ENCODE measurements around the gene SEC61B.

SEC61B gene

DNA sequence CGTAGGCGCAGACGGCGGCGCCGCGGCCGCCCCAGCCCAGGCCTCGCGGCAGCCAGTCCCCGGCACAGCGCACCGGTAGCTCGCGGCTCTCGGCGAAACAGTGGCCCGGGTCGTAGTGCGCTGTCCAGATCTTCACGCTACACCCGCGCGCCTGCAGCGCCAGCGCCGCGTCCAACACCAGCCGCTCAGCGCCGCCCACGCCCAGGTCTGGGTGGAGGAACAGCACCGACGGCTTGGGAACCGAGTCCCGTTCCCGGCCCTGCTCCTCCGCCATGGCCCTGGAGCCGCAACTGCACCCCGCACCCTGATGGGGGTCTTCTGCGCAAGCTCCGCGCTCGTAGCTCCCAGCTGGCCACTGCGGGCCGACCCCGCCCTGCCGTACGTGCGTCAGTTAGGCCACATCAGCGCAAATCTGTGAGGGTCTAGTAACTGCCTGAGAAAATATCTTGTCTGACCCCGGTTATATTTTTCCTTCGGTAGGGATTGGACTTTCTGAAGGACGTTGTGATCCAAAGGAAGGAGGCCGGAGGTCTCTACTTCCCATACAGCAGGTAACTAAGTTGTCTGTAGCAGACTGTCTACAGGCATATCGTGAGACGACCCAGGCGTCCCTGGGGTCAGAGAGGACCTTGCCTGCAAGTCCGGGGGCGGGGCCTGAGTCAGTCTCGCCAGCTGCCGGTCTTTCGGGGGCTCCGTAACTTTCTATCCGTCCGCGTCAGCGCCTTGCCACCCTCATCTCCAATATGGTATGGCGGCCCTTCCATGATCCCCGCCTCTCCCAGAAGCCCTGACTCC is at the start of gene SEC61B, which contains the start of gene ALG2:
TSS of gene SEC61B (plus strand) at position 662 of the 795 bp plus-strand sequence. CDS start at position 744, 82 bp downstream.
TSS of gene ALG2 (minus strand) at position 322 of the 795 bp plus-strand sequence. CDS start at position 274, 48 bp downstream.
- H3K27ac Mint-ChIP-seq = peak within 1 kb of the TSS; percentile 100
- peak within 1 kb of the TSS; percentile 99 for H3K4me3 Mint-ChIP-seq
- no peaks in the 10 kb centered on the region for H3K9me3 Mint-ChIP-seq (ENCODE audit: low read depth)
- no peaks in the 10 kb centered on the region for H3K27me3 Mint-ChIP-seq
- H3K36me3 Mint-ChIP-seq = peaks cover 15% of the 10 kb centered on the region
- peaks cover 72% of the 10 kb centered on the region for H3K4me1 Mint-ChIP-seq (ENCODE audit: low read depth)

DNA sequence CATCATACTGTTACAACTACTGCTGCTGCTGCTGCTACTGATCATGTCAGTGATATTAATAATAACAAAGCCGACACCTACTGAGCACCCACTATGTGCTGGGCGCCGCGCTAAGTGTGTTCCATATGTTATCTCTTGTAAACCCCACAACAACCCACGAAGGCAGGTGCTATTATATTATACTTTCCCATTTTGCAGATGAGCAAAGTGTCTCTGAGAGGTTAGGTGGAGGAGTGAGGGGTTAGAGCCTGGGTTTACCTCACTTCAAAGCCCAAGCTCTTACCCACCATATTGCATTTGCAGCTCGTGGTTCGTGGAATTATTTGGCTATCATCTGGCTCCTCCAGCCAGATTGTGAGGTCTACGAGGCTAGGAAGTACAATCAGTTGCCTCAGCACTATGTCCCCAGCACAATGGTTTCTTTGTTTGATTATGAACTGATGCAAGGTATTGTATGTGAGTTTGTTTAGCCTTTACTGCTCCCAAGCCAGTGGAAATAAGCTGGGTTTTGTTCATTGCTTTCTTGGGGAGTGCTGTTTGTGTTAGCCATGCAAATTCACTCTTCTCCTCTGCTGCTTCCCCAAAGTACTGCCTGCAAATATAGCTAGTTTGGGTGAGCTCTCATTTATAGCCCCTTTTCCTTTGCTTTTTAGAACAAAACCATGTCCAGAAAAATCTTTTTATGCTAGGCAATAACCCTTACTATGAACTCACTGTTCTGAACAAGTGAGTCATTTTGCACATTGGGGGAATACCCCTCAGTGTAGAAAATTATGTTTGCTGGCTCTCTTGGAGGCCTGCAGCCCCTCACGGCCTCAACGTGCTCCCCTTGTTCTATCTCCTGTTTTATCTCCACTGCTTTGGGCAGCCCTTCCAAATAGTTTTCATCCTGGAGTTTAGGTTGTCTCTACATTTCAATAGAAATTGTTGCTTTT is 48.2 kb upstream of the SEC61B start:
- Mint-ChIP-seq H3K27ac (no peak overlapping the region), H3K4me1 (ENCODE audit: low read depth) (no peaks in the 10 kb centered on the region), H3K4me3 (no peak overlapping the region), H3K36me3 (no peaks in the 10 kb centered on the region), H3K27me3 (no peaks in the 10 kb centered on the region), H3K9me3 (ENCODE audit: low read depth) (no peaks in the 10 kb centered on the region)

DNA sequence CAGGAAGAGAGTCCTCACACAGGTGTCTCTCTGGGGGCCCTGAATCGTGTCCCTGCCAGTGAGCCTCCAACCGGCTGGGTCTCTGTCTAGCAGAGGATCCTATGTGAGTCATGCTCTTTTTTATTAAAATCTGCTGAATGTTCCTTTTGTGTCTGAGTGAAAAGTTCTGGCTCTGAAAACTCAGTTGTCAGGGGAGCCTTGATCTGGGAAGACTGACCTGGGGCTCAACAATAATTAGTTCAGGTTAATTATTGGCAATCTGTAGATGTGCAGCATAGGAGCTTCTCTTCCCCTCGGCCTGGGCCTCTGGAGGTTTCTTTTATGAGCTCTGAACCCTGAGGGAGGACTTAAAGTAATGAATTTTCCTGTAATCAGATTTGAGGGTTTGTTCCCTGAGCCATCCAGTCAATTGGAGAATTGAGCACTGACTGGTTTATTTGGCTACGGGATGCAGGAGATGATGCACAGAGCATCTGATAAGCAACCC is 45.5 kb upstream of the SEC61B start:
- H3K27me3 Mint-ChIP-seq = no peaks in the 10 kb centered on the region
- H3K27ac Mint-ChIP-seq = no peak overlapping the region
- H3K36me3 Mint-ChIP-seq = no peaks in the 10 kb centered on the region
- H3K4me1 Mint-ChIP-seq (ENCODE audit: low read depth) = peaks cover 16% of the 10 kb centered on the region
- no peak overlapping the region for H3K4me3 Mint-ChIP-seq
- H3K9me3 Mint-ChIP-seq (ENCODE audit: low read depth) = no peaks in the 10 kb centered on the region

DNA sequence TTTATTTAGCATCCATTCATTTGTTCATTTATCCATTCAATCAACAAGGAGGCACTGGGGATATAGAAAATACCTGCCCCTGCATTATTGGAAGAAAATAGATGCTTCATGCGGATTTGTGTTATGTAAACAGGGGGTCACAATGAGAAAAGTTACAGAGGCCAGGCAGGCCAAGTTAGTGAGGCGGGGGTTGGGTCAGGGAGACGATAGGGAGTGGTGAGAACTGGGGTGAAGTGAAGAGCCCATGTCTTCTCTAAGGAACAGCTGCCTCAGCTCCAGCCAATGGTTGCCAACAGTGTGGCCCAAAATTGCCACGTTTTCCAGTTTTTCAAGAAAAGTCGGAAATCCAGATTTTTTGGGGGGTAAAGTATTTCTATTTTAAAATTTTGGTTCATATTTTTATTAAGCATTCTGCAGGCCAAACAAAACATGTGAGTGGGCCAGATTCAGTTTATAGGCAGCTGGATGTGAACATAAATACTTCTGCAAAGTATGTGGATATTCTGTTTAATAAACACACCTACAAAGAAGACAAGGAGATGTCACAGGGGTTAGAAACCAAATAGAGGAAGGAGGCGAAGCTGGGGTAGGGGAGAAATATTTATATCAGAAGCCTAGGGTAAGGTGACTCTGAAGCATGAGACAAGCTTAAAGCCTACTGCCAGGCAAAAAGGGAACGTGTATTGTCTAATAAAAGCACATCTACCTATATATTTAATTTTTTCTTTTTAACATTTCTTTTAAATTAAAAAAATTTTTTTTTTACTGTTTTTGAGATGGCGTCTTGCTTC is 44.3 kb upstream of the SEC61B start:
- H3K27ac Mint-ChIP-seq = no peak overlapping the region
- no peaks in the 10 kb centered on the region for H3K9me3 Mint-ChIP-seq (ENCODE audit: low read depth)
- no peaks in the 10 kb centered on the region for H3K36me3 Mint-ChIP-seq
- peaks cover 27% of the 10 kb centered on the region for H3K4me1 Mint-ChIP-seq (ENCODE audit: low read depth)
- H3K27me3 Mint-ChIP-seq = no peaks in the 10 kb centered on the region
- H3K4me3 Mint-ChIP-seq = no peak overlapping the region

DNA sequence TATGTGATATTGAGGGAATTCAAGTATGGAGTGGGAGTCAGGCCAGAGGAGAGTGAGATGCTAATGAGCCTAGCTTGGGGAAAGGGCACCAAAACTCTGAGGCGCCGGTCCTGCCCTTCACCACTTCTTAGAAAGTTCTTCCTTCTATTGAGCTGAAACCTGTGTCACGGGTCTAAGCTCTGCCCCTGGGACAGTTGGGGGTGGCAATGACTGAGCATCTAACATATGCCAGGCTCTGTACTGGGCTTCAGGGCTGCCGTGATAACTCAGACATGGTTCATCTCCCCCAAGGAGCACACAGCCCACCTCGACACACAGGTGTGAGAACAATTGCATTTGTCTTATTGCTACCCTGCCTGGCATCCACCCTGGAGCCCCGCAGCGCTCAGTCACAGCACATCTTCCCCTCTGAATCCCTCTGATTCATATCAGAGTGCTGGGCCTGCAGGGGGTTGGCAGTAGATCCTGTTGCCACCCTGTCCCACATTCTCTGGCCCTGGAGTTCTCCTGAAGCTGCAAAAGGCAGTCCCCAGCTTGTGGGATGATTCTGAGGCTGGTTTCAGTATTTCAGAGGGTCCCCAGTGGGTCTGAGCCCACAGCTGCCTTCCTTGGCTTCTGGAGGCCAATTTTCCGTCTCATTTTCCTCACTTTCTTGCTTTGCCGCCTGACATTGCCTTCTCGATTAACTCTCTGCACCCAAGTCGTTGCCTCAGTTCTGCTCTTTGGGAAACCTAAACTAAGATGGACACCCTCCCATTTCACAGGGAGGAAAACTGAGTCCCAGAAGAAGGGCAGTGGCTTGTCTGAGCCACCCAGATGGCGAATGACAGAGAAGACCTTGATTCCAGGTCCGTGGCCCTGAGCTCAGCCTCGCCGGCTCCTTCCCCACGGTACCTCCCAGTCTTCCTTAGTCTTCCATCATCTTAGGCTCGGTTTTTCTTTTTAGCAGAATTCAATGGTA is 42.9 kb upstream of the SEC61B start:
- Mint-ChIP-seq H3K4me3 (no peak overlapping the region), H3K27me3 (no peaks in the 10 kb centered on the region), H3K27ac (no peak overlapping the region), H3K4me1 (ENCODE audit: low read depth) (peaks cover 34% of the 10 kb centered on the region), H3K36me3 (no peaks in the 10 kb centered on the region), H3K9me3 (ENCODE audit: low read depth) (no peaks in the 10 kb centered on the region)

DNA sequence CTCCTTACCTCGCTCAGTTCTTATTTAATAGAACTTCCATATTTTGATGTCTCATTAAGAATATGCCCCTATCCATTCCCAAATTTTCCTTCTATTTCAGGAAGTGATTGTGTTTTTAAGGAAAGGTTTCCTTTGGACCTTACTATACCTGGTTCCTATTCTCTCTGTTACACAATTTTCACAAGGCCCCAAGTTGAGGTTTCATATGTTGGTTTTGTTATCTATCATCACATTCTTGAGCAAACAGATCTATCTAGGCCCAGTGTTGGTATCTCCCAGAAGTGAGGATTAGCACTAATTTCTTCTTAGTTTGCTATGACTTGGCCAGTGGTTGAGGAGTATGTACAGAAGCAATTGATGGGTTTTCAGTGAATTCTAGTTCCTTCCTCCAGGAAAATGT is 41.9 kb upstream of the SEC61B start:
- H3K4me1 Mint-ChIP-seq (ENCODE audit: low read depth) = peaks cover 42% of the 10 kb centered on the region
- no peak overlapping the region for H3K4me3 Mint-ChIP-seq
- H3K9me3 Mint-ChIP-seq (ENCODE audit: low read depth) = no peaks in the 10 kb centered on the region
- H3K27ac Mint-ChIP-seq = peak overlapping the region; percentile 64
- H3K36me3 Mint-ChIP-seq = no peaks in the 10 kb centered on the region
- no peaks in the 10 kb centered on the region for H3K27me3 Mint-ChIP-seq

DNA sequence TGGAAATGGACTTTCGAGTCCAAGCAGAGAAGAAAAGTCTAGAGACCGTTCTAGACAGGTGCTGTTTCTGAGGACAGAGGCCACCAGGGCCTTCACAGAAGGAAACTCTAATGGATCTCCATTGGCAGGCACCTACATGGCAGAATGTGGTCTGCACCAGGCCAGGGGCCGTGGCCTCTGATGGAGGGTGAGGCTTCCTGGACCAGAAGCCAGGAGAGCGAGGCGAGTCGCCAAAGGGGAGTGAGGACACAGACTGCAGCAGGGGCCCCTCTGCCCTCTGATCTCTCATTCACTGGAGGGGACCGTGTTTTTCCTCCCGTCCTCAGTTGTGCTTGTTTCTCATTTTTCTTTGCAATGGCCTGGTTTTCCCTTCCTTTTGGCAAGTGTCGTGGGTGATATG is 41.4 kb upstream of the SEC61B start:
- Mint-ChIP-seq H3K27ac (peak overlapping the region; percentile 64), H3K27me3 (no peaks in the 10 kb centered on the region), H3K9me3 (ENCODE audit: low read depth) (no peaks in the 10 kb centered on the region), H3K4me1 (ENCODE audit: low read depth) (peaks cover 42% of the 10 kb centered on the region), H3K4me3 (no peak overlapping the region), H3K36me3 (no peaks in the 10 kb centered on the region)

DNA sequence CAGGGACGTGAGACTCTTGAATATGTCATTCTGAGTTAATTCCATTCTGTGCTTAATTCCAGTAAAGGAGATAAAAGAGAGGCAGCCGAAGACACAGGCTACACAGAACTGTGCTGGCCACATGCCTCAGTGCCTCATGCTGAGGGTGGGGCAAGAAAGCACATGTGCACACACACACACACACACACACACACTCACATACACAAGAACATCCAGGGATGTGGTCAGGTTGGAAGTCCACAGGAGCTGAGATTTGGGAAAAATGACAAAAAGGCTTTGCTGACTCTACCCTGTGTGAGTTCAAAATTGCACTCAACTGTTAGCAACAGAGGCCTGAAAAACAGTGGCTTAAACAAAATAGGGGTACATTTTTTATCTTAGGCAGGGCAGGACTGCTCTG is 40.9 kb upstream of the SEC61B start:
- Mint-ChIP-seq H3K4me1 (ENCODE audit: low read depth) (peaks cover 42% of the 10 kb centered on the region), H3K4me3 (no peak overlapping the region), H3K27me3 (no peaks in the 10 kb centered on the region)

DNA sequence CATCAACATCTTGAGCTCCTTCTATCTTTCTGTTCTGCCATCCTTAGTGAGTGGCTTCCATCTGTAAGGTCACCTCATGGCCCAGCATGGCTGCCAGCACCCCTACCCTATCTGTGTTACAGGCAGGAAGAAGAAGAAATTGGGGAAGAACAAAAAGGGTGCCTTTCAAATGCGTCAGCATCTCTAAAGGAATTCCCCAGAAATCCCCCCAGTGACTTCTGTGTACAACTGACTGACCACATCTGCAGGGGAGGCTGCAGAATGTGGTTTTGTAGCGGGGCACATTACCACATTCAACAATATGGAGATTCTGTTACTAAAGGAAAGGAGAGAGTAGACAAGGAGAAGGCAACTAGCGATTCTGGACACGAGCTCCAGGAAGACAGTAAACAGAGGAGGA is 40.5 kb upstream of the SEC61B start:
- H3K36me3 Mint-ChIP-seq = no peaks in the 10 kb centered on the region
- peaks cover 44% of the 10 kb centered on the region for H3K4me1 Mint-ChIP-seq (ENCODE audit: low read depth)
- peak overlapping the region; percentile 80 for H3K27ac Mint-ChIP-seq
- no peaks in the 10 kb centered on the region for H3K27me3 Mint-ChIP-seq
- H3K9me3 Mint-ChIP-seq (ENCODE audit: low read depth) = no peaks in the 10 kb centered on the region
- H3K4me3 Mint-ChIP-seq = peak overlapping the region; percentile 71

More for the DNA sequence above, 40.9 kb upstream of the SEC61B start:
- Mint-ChIP-seq H3K9me3 (ENCODE audit: low read depth) (no peaks in the 10 kb centered on the region), H3K27ac (peak overlapping the region; percentile 80), H3K36me3 (no peaks in the 10 kb centered on the region)

DNA sequence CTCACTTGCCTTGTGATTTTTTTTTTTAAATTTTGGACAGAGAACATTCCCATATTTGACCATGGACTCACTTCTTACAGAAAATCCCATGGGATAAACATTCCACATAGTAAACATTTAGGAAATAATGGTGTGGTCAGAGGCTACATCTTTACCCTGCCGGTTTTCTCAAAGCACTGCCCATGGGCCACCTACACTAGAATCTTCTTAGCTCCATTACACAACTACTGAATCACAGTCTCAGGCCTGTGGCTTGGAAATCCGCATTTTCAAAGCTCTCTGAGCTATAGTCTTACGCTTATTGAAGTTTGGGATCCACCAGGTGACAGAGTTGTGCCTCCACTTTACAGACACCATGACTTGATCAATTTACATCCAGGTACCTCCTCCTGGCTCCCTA is 39.7 kb upstream of the SEC61B start:
- H3K4me1 Mint-ChIP-seq (ENCODE audit: low read depth) = peaks cover 46% of the 10 kb centered on the region
- H3K27ac Mint-ChIP-seq = no peak overlapping the region
- no peaks in the 10 kb centered on the region for H3K9me3 Mint-ChIP-seq (ENCODE audit: low read depth)

DNA sequence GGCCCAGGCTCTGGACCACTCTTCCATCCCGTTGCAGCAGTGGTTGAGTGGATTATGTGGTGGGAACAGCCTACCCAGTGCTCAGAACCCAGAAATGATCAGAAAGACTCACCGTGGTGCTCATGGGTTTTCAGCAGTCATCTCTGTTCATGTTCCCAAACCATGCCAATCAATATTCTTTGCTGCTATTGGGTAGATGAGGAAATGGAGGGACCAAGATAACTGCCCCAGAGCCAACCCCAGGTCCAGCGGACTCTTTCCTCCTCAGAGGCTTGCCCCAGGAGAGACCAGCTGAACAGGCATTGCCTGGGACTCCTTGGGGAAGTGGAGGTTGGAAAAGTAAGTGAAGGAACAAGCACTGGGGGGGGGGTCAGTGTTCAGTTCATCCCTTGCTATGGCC is 38.5 kb upstream of the SEC61B start:
- peaks cover 46% of the 10 kb centered on the region for H3K4me1 Mint-ChIP-seq (ENCODE audit: low read depth)
- H3K27me3 Mint-ChIP-seq = no peaks in the 10 kb centered on the region
- H3K4me3 Mint-ChIP-seq = no peak overlapping the region
- no peaks in the 10 kb centered on the region for H3K9me3 Mint-ChIP-seq (ENCODE audit: low read depth)
- no peaks in the 10 kb centered on the region for H3K36me3 Mint-ChIP-seq
- peak overlapping the region; percentile 18 for H3K27ac Mint-ChIP-seq

More for the DNA sequence above, 39.7 kb upstream of the SEC61B start:
- Mint-ChIP-seq H3K4me3 (no peak overlapping the region), H3K27me3 (no peaks in the 10 kb centered on the region), H3K36me3 (no peaks in the 10 kb centered on the region)

DNA sequence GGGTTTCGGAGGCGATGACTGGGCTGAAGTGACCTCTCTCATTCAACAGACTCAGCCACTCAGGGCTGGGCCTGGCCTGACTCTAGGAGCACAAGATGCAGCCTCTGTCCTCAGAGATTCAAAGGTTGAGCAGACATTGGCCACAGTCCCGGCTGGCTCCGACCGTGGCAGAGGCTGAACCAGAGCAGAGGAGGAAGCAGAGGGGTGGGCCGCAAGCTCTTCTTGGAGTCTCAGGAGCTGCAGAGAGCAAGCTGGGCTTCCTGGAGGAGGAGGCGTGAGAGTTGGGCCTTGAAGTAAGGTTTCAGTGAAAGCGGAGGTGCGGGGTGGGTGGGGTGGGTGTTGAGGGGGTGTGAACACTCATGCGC is 38.0 kb upstream of the SEC61B start:
- Mint-ChIP-seq H3K4me3 (no peak overlapping the region), H3K36me3 (no peaks in the 10 kb centered on the region), H3K27me3 (no peaks in the 10 kb centered on the region), H3K9me3 (ENCODE audit: low read depth) (no peaks in the 10 kb centered on the region), H3K27ac (peak overlapping the region; percentile 46), H3K4me1 (ENCODE audit: low read depth) (peaks cover 46% of the 10 kb centered on the region)

DNA sequence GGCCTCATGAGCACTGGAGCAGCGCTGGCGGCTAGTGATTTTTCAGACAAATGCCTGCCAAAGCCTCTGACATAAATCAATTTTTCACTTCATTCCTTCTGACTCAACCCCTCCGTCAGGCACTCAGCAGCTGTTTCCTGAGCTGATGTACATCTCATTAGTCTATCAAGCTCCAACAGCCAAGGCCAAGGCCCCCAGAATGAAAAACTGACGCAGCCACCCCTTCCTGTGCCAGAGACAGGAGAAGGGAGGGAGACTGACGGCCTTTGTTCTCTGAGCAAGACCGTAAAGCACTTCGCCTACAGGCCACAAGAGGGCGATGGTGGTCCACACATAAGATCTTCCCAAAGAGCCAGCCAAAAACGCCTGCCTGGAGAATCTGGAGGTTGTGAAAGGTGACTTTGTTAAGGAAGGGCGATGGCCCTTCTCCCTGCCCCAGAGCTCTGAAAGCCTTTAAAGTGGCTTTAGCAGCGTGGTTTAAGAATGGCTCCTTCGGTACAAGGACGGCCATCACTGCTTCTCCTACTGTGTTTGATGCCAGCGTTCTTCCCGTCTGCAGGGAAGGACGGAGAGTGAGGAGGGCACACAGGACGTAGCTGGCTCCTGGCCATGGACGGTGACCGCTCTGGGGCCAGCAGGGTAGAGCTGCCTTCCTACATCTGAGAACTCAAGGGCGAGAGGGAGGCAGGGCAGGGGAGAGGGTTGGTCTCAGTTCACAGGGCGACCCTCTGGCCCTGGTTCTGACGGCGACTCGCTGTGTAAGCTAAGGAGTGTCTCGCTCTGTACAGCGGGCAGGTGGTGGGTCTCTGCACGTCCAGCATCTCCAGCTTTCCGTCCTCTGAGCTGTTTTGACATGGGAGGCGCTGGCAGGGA is 37.4 kb upstream of the SEC61B start:
- Mint-ChIP-seq H3K9me3 (ENCODE audit: low read depth) (no peaks in the 10 kb centered on the region), H3K4me3 (peak overlapping the region; percentile 40), H3K36me3 (no peaks in the 10 kb centered on the region), H3K27ac (peak overlapping the region; percentile 46), H3K4me1 (ENCODE audit: low read depth) (peaks cover 46% of the 10 kb centered on the region), H3K27me3 (no peaks in the 10 kb centered on the region)
